B cell (primary cell): ENCODE results near the gene IFNA13. TPM values are rescaled to one million over a fixed set of nuclear protein-coding genes. Genes with fewer than 3 reads are reported as not detected.

Experiments used
- ATAC-seq: fragments of 200-7000 bp; cut with Tn5 transposase; one replicate; pipeline ENCODE4 v1.10.0; 2021; ENCODE audit warnings: low read depth, mild to moderate bottlenecking, moderate number of reproducible peaks, moderate library complexity
- CTCF ChIA-PET: fragments of 350-600 bp; sonication (Branson Sonifier 250); formaldehyde crosslinking; loops from one replicate; lab custom pipeline; 2021; ENCODE audit warnings: antibody characterized with exemption, inconsistent platforms; lab: Charles Lee
- POLR2A ChIA-PET: fragments of 350-600 bp; sonication (Branson Sonifier 250); formaldehyde crosslinking; loops from one replicate; lab custom pipeline; 2021; ENCODE audit warnings: antibody characterized with exemption; lab: Charles Lee
- DNase-seq: peaks from one replicate; pipeline ENCODE4 v3.0.0; 2013
- H2AFZ ChIP-seq: 2 replicates; pipeline ENCODE4 v1.6.1; 2012; ENCODE audit warnings: mild to moderate bottlenecking, low read depth, low read length; ENCODE audit not compliant: insufficient read depth, poor library complexity, severe bottlenecking
- H3K27ac ChIP-seq, 2 donors: 1 replicate in 1 of 2; 2 replicates in 1 of 2; pipeline ENCODE4 v1.5.1; 2012 to 2013; ENCODE audit warnings: low read length in 2 of 2, mild to moderate bottlenecking in 2 of 2, moderate library complexity in 1 of 2
- H3K27me3 ChIP-seq, 4 experiments: fragments of 200-600 bp in 1 of 4; sonication (generic) in 1 of 4; replicated peaks in 1 of 4; 1 replicate in 2 of 4; 2 replicates in 2 of 4; pipeline versions ENCODE4 v1.6.1 to v1.7.0; 2013 to 2016; ENCODE audit warnings: low read length in 3 of 4, mild to moderate bottlenecking in 2 of 4, mixed read lengths in 1 of 4, moderate library complexity in 1 of 4; ENCODE audit not compliant: insufficient read depth in 4 of 4, control insufficient read depth in 3 of 4; ENCODE audit errors: control extremely low read depth in 1 of 4
- H3K36me3 ChIP-seq, 2 experiments: replicated peaks in 1 of 2; 1 replicate in 1 of 2; 2 replicates in 1 of 2; pipeline versions ENCODE4 v1.6.1 to v1.7.1; 2013; ENCODE audit warnings: low read length in 1 of 2; ENCODE audit not compliant: insufficient read depth in 2 of 2, control insufficient read depth in 1 of 2; ENCODE audit errors: control extremely low read depth in 1 of 2, extremely low read depth in 1 of 2
- H3K4me1 ChIP-seq, 2 donors: fragments of 200-600 bp in 1 of 2; sonication (generic) in 1 of 2; 1 replicate in 1 of 2; 2 replicates in 1 of 2; pipeline versions ENCODE4 v1.5.1 to v1.6.1; 2013 to 2017; ENCODE audit warnings: low read length in 2 of 2; ENCODE audit not compliant: control insufficient read depth in 2 of 2, insufficient read depth in 2 of 2
- H3K4me2 ChIP-seq: replicated peaks from 2 replicates; pipeline ENCODE3; 2012; ENCODE audit warnings: mild to moderate bottlenecking, low read depth, low read length; ENCODE audit not compliant: poor library complexity, severe bottlenecking
- H3K4me3 ChIP-seq, 5 experiments: fragments of 200-600 bp in 1 of 5; sonication (generic) in 1 of 5; 1 replicate in 3 of 5; 2 replicates in 2 of 5; pipeline versions ENCODE4 v1.5.1 to v1.7.0; 2011 to 2016; ENCODE audit warnings: low read length in 4 of 5, mild to moderate bottlenecking in 4 of 5, low read depth in 2 of 5, control low read depth in 1 of 5, moderate library complexity in 1 of 5; ENCODE audit not compliant: insufficient read depth in 1 of 5; ENCODE audit errors: control extremely low read depth in 1 of 5, extremely low read depth in 1 of 5
- H3K79me2 ChIP-seq: fragments of 200-600 bp; sonication (generic); one replicate; pipeline ENCODE4 v1.6.0; 2016; ENCODE audit warnings: low read length; ENCODE audit not compliant: control insufficient read depth, insufficient read depth
- H3K9ac ChIP-seq: fragments of 200-600 bp; sonication (generic); 2 replicates; pipeline ENCODE4 v1.6.1; 2017; ENCODE audit warnings: mild to moderate bottlenecking, low read length, moderate library complexity
- H3K9me3 ChIP-seq, 3 donors: one replicate each; pipeline versions ENCODE4 v1.6.1 to v1.7.1; 2013; ENCODE audit warnings: low read length in 2 of 3; ENCODE audit not compliant: control insufficient read depth in 2 of 3, insufficient read depth in 1 of 3; ENCODE audit errors: control extremely low read depth in 1 of 3
- H4K20me1 ChIP-seq: 2 replicates; pipeline ENCODE4 v1.6.0; 2012; ENCODE audit warnings: mild to moderate bottlenecking, low read length; ENCODE audit not compliant: insufficient read depth, control insufficient read depth, poor library complexity, severe bottlenecking
- H3K27ac Mint-ChIP-seq: one replicate; pipeline ENCODE4 v1.8.0; 2021; ENCODE audit warnings: mixed read lengths
- H3K27me3 Mint-ChIP-seq: one replicate; pipeline ENCODE4 v1.8.0; 2021; ENCODE audit warnings: mixed read lengths
- H3K4me1 Mint-ChIP-seq: one replicate; pipeline ENCODE4 v1.8.0; 2021; ENCODE audit warnings: mixed read lengths
- H3K4me3 Mint-ChIP-seq: one replicate; pipeline ENCODE4 v1.8.0; 2021; ENCODE audit warnings: mixed read lengths
- H3K9me3 Mint-ChIP-seq: one replicate; pipeline ENCODE4 v1.8.0; 2022; ENCODE audit warnings: mixed read lengths; ENCODE audit not compliant: insufficient read depth
- CTCF ChIP-seq: fragments of 200-600 bp; IDR thresholded peaks from one replicate; pipeline ENCODE4 v1.8.0; 2022; ENCODE audit warnings: antibody characterized with exemption, mild to moderate bottlenecking
- EZH2 ChIP-seq: IDR thresholded peaks from 2 replicates; pipeline ENCODE4 v1.6.1; 2012; ENCODE audit warnings: borderline replicate concordance, low read depth, mild to moderate bottlenecking, moderate library complexity, low read length; ENCODE audit not compliant: insufficient read depth, poor library complexity, severe bottlenecking
- WGBS: methylation state at CpG from one replicate; pipeline ENCODE4 v1.1.5; 2013; ENCODE audit warnings: missing lambda C conversion rate; ENCODE audit not compliant: insufficient coverage; 5-methylcytosine and 5-hydroxymethylcytosine counted together
- intact Hi-C: fragments of 100-400 bp; cut with micrococcal nuclease; formaldehyde crosslinking; loops from one replicate; pipeline ENCODE4 v1.10.0; 2022
- polyA plus RNA-seq: library from polyadenylated mRNA; depleted of rRNA; stranded (reverse); fragments of >200 nt; gene quantifications from 2 replicates; pipeline ENCODE4 v1.2.3, GENCODE V29; 2012
- total RNA-seq, 2 donors: library from RNA; stranded (reverse); fragments of 120-200 nt in 1 of 2; gene quantifications; 1 replicate in 1 of 2; 2 replicates in 1 of 2; pipeline versions ENCODE4 v1.2.3 to v1.2.4, GENCODE V29; 2013 to 2022

The IFNA13 gene
- total and polyA plus RNA-seq, 2 donors (not counting 1 experiment from before 2014, with no cell fraction given): not detected

DNA sequence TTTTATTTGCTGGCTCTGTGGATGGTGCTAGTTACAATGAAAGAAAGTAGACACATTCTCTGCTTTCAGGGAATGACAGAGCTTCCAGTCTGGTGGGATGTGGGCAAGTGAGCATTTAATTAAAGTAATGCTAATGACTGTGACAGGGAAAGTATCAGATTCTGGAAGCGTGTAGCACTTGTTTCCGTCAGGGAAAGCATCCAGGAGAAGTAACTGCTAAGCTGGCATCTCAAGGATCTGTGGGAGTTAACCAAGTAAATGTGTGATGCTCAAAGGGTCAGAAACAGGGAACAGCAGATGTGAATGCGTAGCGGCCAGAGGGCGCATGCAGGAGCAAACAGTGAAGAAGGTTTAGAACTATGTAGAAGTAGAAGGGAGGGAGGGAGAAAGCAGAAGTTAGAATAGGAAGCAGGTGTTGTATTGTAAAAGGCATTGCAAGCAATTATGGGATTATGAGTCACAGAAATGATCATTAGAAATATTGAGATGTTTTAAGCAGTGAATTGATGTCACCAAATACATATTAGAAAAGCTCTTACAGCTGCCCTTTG is 44.9 kb downstream of the IFNA13 start:
- Histone ChIP-seq H3K4me1 (no peaks in the 10 kb centered on the region), H3K36me3 (peaks cover 0 to 11% of the 10 kb centered on the region in 2 experiments), H3K27ac (no peak overlapping the region), H3K79me2 (peaks cover 5% of the 10 kb centered on the region), H2AFZ (no peak overlapping the region), H3K4me2 (no peak overlapping the region), H3K27me3 (no peaks in the 10 kb centered on the region), H3K9me3 (no peaks in the 10 kb centered on the region), H3K9ac (no peak overlapping the region), H3K4me3 (no peak overlapping the region), H4K20me1 (peaks cover 18% of the 10 kb centered on the region)
- ATAC-seq (no peak), DNase-seq (no peak)
- no peak for TF ChIP-seq CTCF
- no peak for TF ChIP-seq EZH2
- Mint-ChIP-seq H3K4me3 (no peak overlapping the region), H3K9me3 (no peaks in the 10 kb centered on the region), H3K27ac (no peak overlapping the region), H3K4me1 (peaks cover 9% of the 10 kb centered on the region), H3K27me3 (no peaks in the 10 kb centered on the region)
- ChIA-PET CTCF (interaction anchor here (0.6 to 10.2 kb wide), 8 partner anchors 10 to 468 kb away, joined by 3 to 159 read pairs (median 4); no protein-coding TSS in a partner anchor), POLR2A (no interaction called here)
- intact Hi-C loops: no loop called here
- 80% methylated on average over 5 of the region's 5 CpGs for WGBS

DNA sequence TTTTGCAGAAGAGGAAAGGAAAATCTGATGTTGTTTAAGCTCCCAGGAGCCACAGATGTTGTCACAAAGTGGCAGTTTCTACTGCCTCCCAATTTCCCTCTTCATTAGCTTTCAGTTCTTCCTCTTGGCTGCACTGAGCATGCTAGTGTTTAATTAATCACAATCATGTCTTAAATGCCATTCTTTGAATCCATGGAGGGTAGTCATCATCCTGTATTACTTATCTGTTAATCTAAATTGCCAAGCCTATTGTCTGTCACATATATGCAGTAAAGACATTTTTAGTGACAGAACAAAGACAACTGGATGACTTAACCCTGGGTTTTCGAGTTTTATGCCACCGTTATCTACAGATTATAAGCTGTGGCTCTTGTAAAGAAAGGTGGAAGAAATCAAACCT is 47.4 kb downstream of the IFNA13 start:
- Histone ChIP-seq H3K79me2 (no peaks in the 10 kb centered on the region), H3K4me2 (no peak overlapping the region), H3K9ac (no peak overlapping the region), H2AFZ (no peak overlapping the region), H4K20me1 (no peaks in the 10 kb centered on the region), H3K36me3 (peaks cover 0 to 11% of the 10 kb centered on the region in 2 experiments), H3K4me1 (no peaks in the 10 kb centered on the region), H3K4me3 (no peak overlapping the region), H3K9me3 (no peaks in the 10 kb centered on the region), H3K27ac (no peak overlapping the region), H3K27me3 (no peaks in the 10 kb centered on the region)
- DNase-seq: no peak
- Mint-ChIP-seq H3K27ac (no peak overlapping the region), H3K27me3 (no peaks in the 10 kb centered on the region), H3K4me3 (no peak overlapping the region), H3K4me1 (peaks cover 4% of the 10 kb centered on the region), H3K9me3 (no peaks in the 10 kb centered on the region)
- intact Hi-C loops: loop anchor here (2.0 kb wide), 1 partner anchor 14 kb away; the partner anchor contains the start of gene KLHL9
- POLR2A ChIA-PET: no interaction called here
- no peak for ATAC-seq
- 92% methylated on average over 2 of the region's 2 CpGs for WGBS
- TF ChIP-seq EZH2: no peak
- TF ChIP-seq CTCF: no peak
- CTCF ChIA-PET: interaction anchor here (0.9 to 10.2 kb wide), 4 partner anchors 11 to 389 kb away, joined by 3 to 92 read pairs (median 4); no protein-coding TSS in a partner anchor
